Esophagus muscularis mucosa (tissue), 4 donors: ENCODE results near the gene FXYD7. TPM values are rescaled to one million over a fixed set of nuclear protein-coding genes. Genes with fewer than 3 reads are reported as not detected.

Source experiments
- DNase-seq: peaks from one replicate; pipeline ENCODE4 v3.0.0-alpha.2; 2017; ENCODE audit errors: extremely low spot score
- H3K27ac ChIP-seq, 4 donors: fragments of 200-600 bp; sonication (generic); replicated peaks in 1 of 4; 1 replicate in 3 of 4; 2 replicates in 1 of 4; pipeline ENCODE4 v1.5.1; 2016 to 2019; ENCODE audit warnings: mild to moderate bottlenecking in 1 of 4
- H3K27me3 ChIP-seq, 4 donors: fragments of 200-600 bp; sonication (generic); one replicate each; pipeline versions ENCODE4 v1.5.1 to v1.6.0; 2016 to 2019
- H3K36me3 ChIP-seq, 4 donors: fragments of 200-600 bp; sonication (generic); one replicate each; pipeline ENCODE4 v1.5.1; 2016 to 2019
- H3K4me1 ChIP-seq, 4 donors: fragments of 200-600 bp; sonication (generic); one replicate each; pipeline ENCODE4 v1.5.1; 2016 to 2019
- H3K4me3 ChIP-seq, 4 donors: fragments of 200-600 bp; sonication (generic); 1 replicate in 2 of 4; 2 replicates in 2 of 4; pipeline ENCODE4 v1.5.1; 2016 to 2019; ENCODE audit warnings: mild to moderate bottlenecking in 4 of 4, moderate library complexity in 1 of 4
- H3K9me3 ChIP-seq, 4 donors: fragments of 200-600 bp; sonication (generic); 1 replicate in 3 of 4; 2 replicates in 1 of 4; pipeline ENCODE4 v1.5.1; 2016 to 2019
- EP300 ChIP-seq: sonication (generic); formaldehyde crosslinking; IDR thresholded peaks from one replicate; pipeline ENCODE4 v1.6.1; 2017; ENCODE audit warnings: antibody characterized with exemption
- POLR2A ChIP-seq: fragments of 450-650 bp; IDR thresholded peaks from one replicate; pipeline ENCODE4 v1.6.1; 2017; ENCODE audit warnings: antibody characterized with exemption, moderate library complexity, mild to moderate bottlenecking, low read depth
- POLR2AphosphoS5 ChIP-seq, 2 donors: sonication (generic); formaldehyde crosslinking; IDR thresholded peaks; one replicate each; pipeline ENCODE4 v1.6.1; 2017; ENCODE audit warnings: antibody characterized with exemption in 2 of 2
- WGBS: methylation state at CpG from one replicate; pipeline ENCODE4 v1.1.5; 2018; 5-methylcytosine and 5-hydroxymethylcytosine counted together
- intact Hi-C: fragments of 100-400 bp; cut with DNase I; formaldehyde crosslinking; loops from one replicate; pipeline ENCODE4 v1.15.1; 2023
- total RNA-seq, 4 donors: library from RNA; depleted of rRNA; stranded (reverse); fragments of >200 nt; gene quantifications; one replicate each; pipeline versions ENCODE4 v1.1.0 to v1.2.1, GENCODE V29; 2016
- TF ChIP-seq, protein P1 (sequence below), 3 experiments: fragments of 200-600 bp in 2 of 3; fragments of 450-650 bp in 1 of 3; sonication (generic) in 2 of 3; IDR thresholded peaks; one replicate each; pipeline ENCODE4 v1.5.1; 2017 to 2019; ENCODE audit warnings: antibody characterized with exemption in 3 of 3, mild to moderate bottlenecking in 2 of 3, moderate library complexity in 1 of 3

FXYD7 gene
- total RNA-seq, 4 donors from 2014 or later, result 0.71 TPM; not detected in 3

DNA sequence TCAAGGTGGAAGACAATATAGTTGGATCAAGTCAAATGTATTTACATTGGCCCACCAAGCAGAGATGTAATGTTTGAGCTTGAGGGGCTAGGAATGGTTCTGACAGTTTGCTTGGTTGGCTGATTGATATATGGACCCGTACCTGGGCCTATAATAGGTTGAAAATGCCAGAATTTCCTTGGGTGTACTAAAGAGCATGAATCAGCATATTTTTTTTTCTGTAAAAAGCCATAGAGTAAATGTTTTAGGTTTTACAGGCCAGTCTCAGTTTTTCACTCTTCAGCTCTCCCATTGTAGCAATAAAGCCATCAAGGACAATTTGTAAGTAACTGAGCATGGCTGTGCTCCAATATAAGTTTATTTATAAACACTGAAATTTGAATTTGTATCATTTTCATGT, 38.3 kb downstream of the FXYD7 start:
- no peak for DNase-seq
- Histone ChIP-seq H3K36me3 (no peaks in the 10 kb centered on the region), H3K27me3 (peaks cover 0 to 10% (median 0%) of the 10 kb centered on the region in 4 donors), H3K9me3 (peaks cover 0 to 17% (median 3%) of the 10 kb centered on the region in 4 donors), H3K4me1 (no peaks in the 10 kb centered on the region), H3K27ac (no peak overlapping the region), H3K4me3 (no peak overlapping the region)
- intact Hi-C loops, result no loop called here
- 76% methylated on average over 1 of the region's 1 CpG for WGBS
- no peak for TF ChIP-seq POLR2AphosphoS5 (IDR thresholded peaks at IDR 0.05)
- TF ChIP-seq EP300, result no peak
- no peak for TF ChIP-seq POLR2A
- TF ChIP-seq, protein P1, sequence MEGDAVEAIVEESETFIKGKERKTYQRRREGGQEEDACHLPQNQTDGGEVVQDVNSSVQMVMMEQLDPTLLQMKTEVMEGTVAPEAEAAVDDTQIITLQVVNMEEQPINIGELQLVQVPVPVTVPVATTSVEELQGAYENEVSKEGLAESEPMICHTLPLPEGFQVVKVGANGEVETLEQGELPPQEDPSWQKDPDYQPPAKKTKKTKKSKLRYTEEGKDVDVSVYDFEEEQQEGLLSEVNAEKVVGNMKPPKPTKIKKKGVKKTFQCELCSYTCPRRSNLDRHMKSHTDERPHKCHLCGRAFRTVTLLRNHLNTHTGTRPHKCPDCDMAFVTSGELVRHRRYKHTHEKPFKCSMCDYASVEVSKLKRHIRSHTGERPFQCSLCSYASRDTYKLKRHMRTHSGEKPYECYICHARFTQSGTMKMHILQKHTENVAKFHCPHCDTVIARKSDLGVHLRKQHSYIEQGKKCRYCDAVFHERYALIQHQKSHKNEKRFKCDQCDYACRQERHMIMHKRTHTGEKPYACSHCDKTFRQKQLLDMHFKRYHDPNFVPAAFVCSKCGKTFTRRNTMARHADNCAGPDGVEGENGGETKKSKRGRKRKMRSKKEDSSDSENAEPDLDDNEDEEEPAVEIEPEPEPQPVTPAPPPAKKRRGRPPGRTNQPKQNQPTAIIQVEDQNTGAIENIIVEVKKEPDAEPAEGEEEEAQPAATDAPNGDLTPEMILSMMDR (IDR thresholded peaks at IDR 0.05), result no peak

- no peak for DNase-seq
- H3K27ac ChIP-seq, result no peak overlapping the region
- intact Hi-C loops, result no loop called here
- no peaks in the 10 kb centered on the region for H3K36me3 ChIP-seq
- H3K27me3 ChIP-seq, result peaks cover 0 to 10% (median 0%) of the 10 kb centered on the region in 4 donors
- TF ChIP-seq POLR2AphosphoS5 (IDR thresholded peaks at IDR 0.05) (no peak), EP300 (no peak), POLR2A (no peak)
- TF ChIP-seq, protein P1 (IDR thresholded peaks at IDR 0.05), result no peak
- H3K4me1 ChIP-seq, result no peaks in the 10 kb centered on the region
- no peak overlapping the region for H3K4me3 ChIP-seq
- WGBS, result 76% methylated on average over 1 of the region's 1 CpG
- H3K9me3 ChIP-seq, result peaks cover 0 to 17% (median 3%) of the 10 kb centered on the region in 4 donors
Measured at GRCh38 chr19:35184267-35184666, 41.2 kb downstream of the FXYD7 start.

DNA sequence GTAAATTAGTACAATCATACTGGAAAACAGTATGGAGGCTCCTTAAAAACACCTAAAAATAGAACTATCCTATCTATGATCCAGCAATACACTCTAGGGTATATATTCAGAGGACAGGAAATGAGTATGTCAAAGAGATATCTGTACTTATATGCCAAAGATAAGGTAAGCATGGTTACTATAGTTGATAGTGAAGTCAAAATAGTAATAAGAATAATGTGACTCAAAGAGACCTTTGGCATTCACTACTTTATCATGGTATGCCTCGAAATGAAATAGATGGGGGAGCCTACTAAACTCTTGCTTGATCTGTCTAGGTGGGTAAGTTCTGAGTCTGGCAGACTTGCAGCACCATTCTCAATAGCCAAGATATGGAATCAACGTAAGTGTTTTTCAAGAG, 41.8 kb downstream of the FXYD7 start:
- no peak for DNase-seq
- TF ChIP-seq, protein P1 (IDR thresholded peaks at IDR 0.05), result no peak
- TF ChIP-seq POLR2A (no peak), EP300 (no peak), POLR2AphosphoS5 (IDR thresholded peaks at IDR 0.05) (no peak)
- intact Hi-C loops, result no loop called here
- Histone ChIP-seq H3K4me1 (no peaks in the 10 kb centered on the region), H3K36me3 (no peaks in the 10 kb centered on the region), H3K27ac (no peak overlapping the region), H3K9me3 (peaks cover 0 to 17% (median 3%) of the 10 kb centered on the region in 4 donors), H3K27me3 (peaks cover 0 to 10% (median 0%) of the 10 kb centered on the region in 4 donors), H3K4me3 (no peak overlapping the region)
- WGBS, result 77% methylated on average over 2 of the region's 2 CpGs

DNA sequence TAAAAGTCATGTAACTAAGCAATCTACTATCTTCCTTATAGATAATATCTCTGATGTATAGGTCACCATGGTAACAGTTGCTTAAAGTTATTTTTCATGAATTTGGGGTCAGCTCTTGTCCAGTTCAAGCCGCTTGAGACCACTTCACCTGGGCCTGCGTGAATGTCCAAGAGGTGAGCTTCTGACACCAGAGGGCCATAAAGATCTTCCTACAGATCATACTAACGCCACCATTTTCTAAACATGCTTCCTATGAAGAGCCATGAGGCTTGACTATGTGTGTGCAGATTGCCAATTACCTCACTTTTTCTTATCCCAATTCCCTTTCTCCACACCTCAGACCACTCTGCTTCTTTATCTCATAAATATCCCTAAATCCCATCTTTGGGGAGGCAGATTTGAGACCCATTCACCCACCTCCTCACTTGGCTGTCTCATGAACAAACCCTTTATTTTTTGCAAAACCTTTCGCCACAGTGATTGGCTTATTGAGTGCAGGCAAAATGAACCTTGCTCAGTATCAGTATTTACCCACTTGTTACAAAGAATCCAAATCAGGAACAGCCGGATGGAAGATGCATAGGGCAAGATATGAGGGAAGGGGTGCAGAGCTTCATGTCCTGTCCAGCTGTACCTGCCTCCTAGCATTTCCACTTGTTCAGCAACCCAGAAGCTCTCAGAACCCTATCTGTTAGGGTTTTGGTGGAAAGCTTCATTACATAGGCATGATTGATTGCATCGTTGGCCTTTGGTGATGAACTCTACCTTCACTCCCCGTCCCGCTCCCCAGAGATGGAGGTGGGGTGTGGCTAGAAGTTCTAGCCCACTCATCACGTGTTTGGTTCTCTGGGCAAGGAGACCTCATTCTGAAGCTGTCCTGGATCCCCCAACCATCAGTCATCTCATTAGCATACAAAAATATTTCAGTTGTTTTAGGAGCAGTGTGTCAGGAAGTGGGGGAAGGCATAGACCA, 51.2 kb downstream of the FXYD7 start:
- DNase-seq, result no peak
- no peak overlapping the region for H3K4me3 ChIP-seq
- peaks cover 0 to 14% (median 0%) of the 10 kb centered on the region in 4 donors for H3K27me3 ChIP-seq
- TF ChIP-seq POLR2AphosphoS5 (IDR thresholded peaks at IDR 0.05) (no peak), EP300 (no peak), POLR2A (no peak)
- TF ChIP-seq, protein P1 (IDR thresholded peaks at IDR 0.05), result no peak
- intact Hi-C loops, result no loop called here
- no peaks in the 10 kb centered on the region for H3K36me3 ChIP-seq
- H3K27ac ChIP-seq, result no peak overlapping the region
- WGBS, result 63% methylated on average over 9 of the region's 9 CpGs
- H3K4me1 ChIP-seq, result no peaks in the 10 kb centered on the region
- H3K9me3 ChIP-seq, result no peaks in the 10 kb centered on the region
